ENCODE data around the gene MAST3. TPM values are rescaled to one million over a fixed set of nuclear protein-coding genes. Genes with fewer than 3 reads are reported as not detected.
A peak's percentile ranks its signal among the peaks of the same experiment; 100 is the strongest.

MAST3 gene
- polyA plus RNA-seq, 3 donors, result 6.8 to 34.0 (median 12.4) TPM

DNA sequence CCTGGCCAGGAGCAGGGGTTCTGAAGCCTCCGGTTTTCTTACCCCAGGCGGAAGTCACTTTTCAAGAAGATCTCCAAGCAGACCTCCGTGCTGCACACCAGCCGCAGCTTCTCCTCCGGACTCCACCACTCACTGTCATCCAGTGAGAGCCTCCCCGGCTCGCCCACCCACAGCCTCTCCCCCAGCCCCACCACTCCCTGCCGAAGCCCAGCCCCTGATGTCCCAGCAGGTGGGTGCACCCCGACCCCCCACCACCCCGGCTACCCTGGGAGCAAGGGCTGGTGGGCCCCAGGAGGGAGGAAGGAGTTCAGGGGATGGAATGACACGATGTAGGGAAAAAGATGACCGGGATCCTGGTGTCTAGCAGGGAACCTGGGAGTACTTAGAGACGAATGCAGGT lies 49.8 kb downstream of the MAST3 start:
- peaks cover 13% of the 10 kb centered on the region for H3K4me1 Mint-ChIP-seq
- no peak overlapping the region for H3K9ac ChIP-seq (ENCODE audit: insufficient read depth, low read length, poor library complexity, severe bottlenecking)
- H2AFZ ChIP-seq (ENCODE audit: insufficient read depth, low read depth, low read length, poor library complexity, severe bottlenecking), result no peak overlapping the region
- H3K36me3 Mint-ChIP-seq, result peaks cover 59 to 85% of the 10 kb centered on the region in 2 donors
- H4K20me1 ChIP-seq (ENCODE audit: insufficient read depth, low read length), result peaks cover 48% of the 10 kb centered on the region
- H3K4me1 ChIP-seq (ENCODE audit: control insufficient read depth in 1 of 2, insufficient read depth in 2 of 2, low read length in 2 of 2), result peaks cover 11 to 14% of the 10 kb centered on the region in 2 donors
- no peak overlapping the region for H3K4me3 Mint-ChIP-seq
- no peak overlapping the region for H3K27ac ChIP-seq (ENCODE audit: low read depth in 1 of 2, low read length in 2 of 2)
- DNase-seq, result no peak
- H3K36me3 ChIP-seq (replicated peaks in 1 of 2; ENCODE audit: control insufficient read depth in 1 of 2, insufficient read depth in 2 of 2, low read length in 2 of 2), result peaks cover 74 to 84% of the 10 kb centered on the region in 2 donors
- peak overlapping the region in 1 of 7 donors; percentile 36 for H3K27ac Mint-ChIP-seq
- WGBS (ENCODE audit: insufficient coverage), result 93% methylated on average over 7 of the region's 13 CpGs
- intact Hi-C loops (cut with micrococcal nuclease), result no loop called here
- peaks cover 0 to 4% (median 0%) of the 10 kb centered on the region in 7 donors for H3K9me3 Mint-ChIP-seq
- H3K9me3 ChIP-seq (replicated peaks in 1 of 2; ENCODE audit: control insufficient read depth in 1 of 2, insufficient read depth in 1 of 2, low read length in 2 of 2), result no peaks in the 10 kb centered on the region
- H3K4me3 ChIP-seq (replicated peaks in 1 of 3; ENCODE audit: low read depth in 2 of 3, low read length in 3 of 3), result no peak overlapping the region
- H3K27me3 Mint-ChIP-seq (ENCODE audit: low read depth in 3 of 3), result peaks cover 0 to 3% (median 0%) of the 10 kb centered on the region in 3 donors
- H3K79me2 ChIP-seq (ENCODE audit: insufficient read depth, low read length), result no peaks in the 10 kb centered on the region
- no peak overlapping the region for H3K4me2 ChIP-seq (replicated peaks; ENCODE audit: extremely low read depth, low read length, poor library complexity, severe bottlenecking)
- TF ChIP-seq, protein P1, sequence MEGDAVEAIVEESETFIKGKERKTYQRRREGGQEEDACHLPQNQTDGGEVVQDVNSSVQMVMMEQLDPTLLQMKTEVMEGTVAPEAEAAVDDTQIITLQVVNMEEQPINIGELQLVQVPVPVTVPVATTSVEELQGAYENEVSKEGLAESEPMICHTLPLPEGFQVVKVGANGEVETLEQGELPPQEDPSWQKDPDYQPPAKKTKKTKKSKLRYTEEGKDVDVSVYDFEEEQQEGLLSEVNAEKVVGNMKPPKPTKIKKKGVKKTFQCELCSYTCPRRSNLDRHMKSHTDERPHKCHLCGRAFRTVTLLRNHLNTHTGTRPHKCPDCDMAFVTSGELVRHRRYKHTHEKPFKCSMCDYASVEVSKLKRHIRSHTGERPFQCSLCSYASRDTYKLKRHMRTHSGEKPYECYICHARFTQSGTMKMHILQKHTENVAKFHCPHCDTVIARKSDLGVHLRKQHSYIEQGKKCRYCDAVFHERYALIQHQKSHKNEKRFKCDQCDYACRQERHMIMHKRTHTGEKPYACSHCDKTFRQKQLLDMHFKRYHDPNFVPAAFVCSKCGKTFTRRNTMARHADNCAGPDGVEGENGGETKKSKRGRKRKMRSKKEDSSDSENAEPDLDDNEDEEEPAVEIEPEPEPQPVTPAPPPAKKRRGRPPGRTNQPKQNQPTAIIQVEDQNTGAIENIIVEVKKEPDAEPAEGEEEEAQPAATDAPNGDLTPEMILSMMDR (IDR thresholded peaks at IDR 0.05), result no peak
- H3K27me3 ChIP-seq (ENCODE audit: control insufficient read depth in 2 of 2, insufficient read depth in 2 of 2, low read length in 2 of 2), result no peaks in the 10 kb centered on the region

GRCh38 chr19:18149596-18149975 lies 52.0 kb downstream of the MAST3 start:
- H3K4me1 Mint-ChIP-seq, result peaks cover 22% of the 10 kb centered on the region
- DNase-seq, result no peak
- H3K9me3 ChIP-seq (replicated peaks in 1 of 2; ENCODE audit: control insufficient read depth in 1 of 2, insufficient read depth in 1 of 2, low read length in 2 of 2), result no peaks in the 10 kb centered on the region
- H3K4me3 Mint-ChIP-seq, result no peak overlapping the region
- H3K27me3 ChIP-seq (ENCODE audit: control insufficient read depth in 2 of 2, insufficient read depth in 2 of 2, low read length in 2 of 2), result no peaks in the 10 kb centered on the region
- H3K36me3 Mint-ChIP-seq, result peaks cover 44 to 63% of the 10 kb centered on the region in 2 donors
- peaks cover 13% of the 10 kb centered on the region for H3K79me2 ChIP-seq (ENCODE audit: insufficient read depth, low read length)
- peaks cover 0 to 4% (median 0%) of the 10 kb centered on the region in 7 donors for H3K9me3 Mint-ChIP-seq
- H4K20me1 ChIP-seq (ENCODE audit: insufficient read depth, low read length), result peaks cover 47% of the 10 kb centered on the region
- H3K27me3 Mint-ChIP-seq (ENCODE audit: low read depth in 3 of 3), result peaks cover 0 to 3% (median 2%) of the 10 kb centered on the region in 3 donors
- H3K9ac ChIP-seq (ENCODE audit: insufficient read depth, low read length, poor library complexity, severe bottlenecking), result no peak overlapping the region
- H2AFZ ChIP-seq (ENCODE audit: insufficient read depth, low read depth, low read length, poor library complexity, severe bottlenecking), result no peak overlapping the region
- WGBS (ENCODE audit: insufficient coverage), result 87% methylated on average over 15 of the region's 16 CpGs
- H3K27ac ChIP-seq (ENCODE audit: low read depth in 1 of 2, low read length in 2 of 2), result no peak overlapping the region
- H3K4me3 ChIP-seq (replicated peaks in 1 of 3; ENCODE audit: low read depth in 2 of 3, low read length in 3 of 3), result no peak overlapping the region
- H3K36me3 ChIP-seq (replicated peaks in 1 of 2; ENCODE audit: control insufficient read depth in 1 of 2, insufficient read depth in 2 of 2, low read length in 2 of 2), result peaks cover 52 to 62% of the 10 kb centered on the region in 2 donors
- intact Hi-C loops (cut with micrococcal nuclease), result no loop called here
- TF ChIP-seq, protein P1 (IDR thresholded peaks at IDR 0.05), result no peak
- H3K27ac Mint-ChIP-seq, result peak overlapping the region in 1 of 7 donors; percentile 46
- H3K4me2 ChIP-seq (replicated peaks; ENCODE audit: extremely low read depth, low read length, poor library complexity, severe bottlenecking), result no peak overlapping the region
- H3K4me1 ChIP-seq (ENCODE audit: control insufficient read depth in 1 of 2, insufficient read depth in 2 of 2, low read length in 2 of 2), result peaks cover 22 to 30% of the 10 kb centered on the region in 2 donors

Measured in CD14-positive monocyte (primary cell).